GM20000 (cell line): ENCODE results near the gene C8A.

Experiments used
- DNase-seq: peaks from one replicate; pipeline ENCODE4 v3.0.0; 2012; ENCODE audit warnings: low spot score
- CTCF ChIP-seq: IDR thresholded peaks from 2 replicates; pipeline ENCODE4 v1.5.1; 2012; ENCODE audit warnings: mild to moderate bottlenecking, control low read depth; ENCODE audit errors: extremely low read depth, missing control alignments

The C8A gene

GRCh38 chr1:56958526-56958925, 103.9 kb downstream of the C8A start:
- TF ChIP-seq CTCF, result no peak
- no peak for DNase-seq

- DNase-seq, result no peak
- TF ChIP-seq CTCF, result no peak
These were observed 106.8 kb downstream of the C8A start for GRCh38 chr1:56961426-56961825.

DNA sequence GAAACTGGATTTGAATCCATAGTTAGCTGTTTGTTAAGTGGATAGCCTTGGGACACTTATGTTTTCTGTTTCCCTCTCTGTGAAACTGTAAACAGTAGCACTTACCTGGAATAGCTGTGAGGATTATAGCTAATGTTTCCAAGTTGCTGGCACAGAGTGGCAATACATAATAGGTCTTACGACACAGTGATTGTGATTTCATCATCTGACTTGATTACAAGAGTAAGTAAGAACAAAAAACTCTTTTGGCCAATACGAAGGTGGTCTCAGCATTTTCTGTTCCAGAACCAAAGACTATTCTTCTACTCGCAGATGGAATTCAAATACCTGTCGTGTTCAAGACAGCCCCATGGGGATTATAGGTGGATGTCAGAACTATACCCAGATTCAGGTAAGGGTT, 109.1 kb downstream of the C8A start:
- TF ChIP-seq CTCF, result no peak
- no peak for DNase-seq

GRCh38 chr1:56964349-56965017, 109.9 kb downstream of the C8A start:
- no peak for TF ChIP-seq CTCF
- DNase-seq, result no peak

- no peak for DNase-seq
- TF ChIP-seq CTCF, result no peak
These were observed 110.6 kb downstream of the C8A start for GRCh38 chr1:56965191-56965590.

DNA sequence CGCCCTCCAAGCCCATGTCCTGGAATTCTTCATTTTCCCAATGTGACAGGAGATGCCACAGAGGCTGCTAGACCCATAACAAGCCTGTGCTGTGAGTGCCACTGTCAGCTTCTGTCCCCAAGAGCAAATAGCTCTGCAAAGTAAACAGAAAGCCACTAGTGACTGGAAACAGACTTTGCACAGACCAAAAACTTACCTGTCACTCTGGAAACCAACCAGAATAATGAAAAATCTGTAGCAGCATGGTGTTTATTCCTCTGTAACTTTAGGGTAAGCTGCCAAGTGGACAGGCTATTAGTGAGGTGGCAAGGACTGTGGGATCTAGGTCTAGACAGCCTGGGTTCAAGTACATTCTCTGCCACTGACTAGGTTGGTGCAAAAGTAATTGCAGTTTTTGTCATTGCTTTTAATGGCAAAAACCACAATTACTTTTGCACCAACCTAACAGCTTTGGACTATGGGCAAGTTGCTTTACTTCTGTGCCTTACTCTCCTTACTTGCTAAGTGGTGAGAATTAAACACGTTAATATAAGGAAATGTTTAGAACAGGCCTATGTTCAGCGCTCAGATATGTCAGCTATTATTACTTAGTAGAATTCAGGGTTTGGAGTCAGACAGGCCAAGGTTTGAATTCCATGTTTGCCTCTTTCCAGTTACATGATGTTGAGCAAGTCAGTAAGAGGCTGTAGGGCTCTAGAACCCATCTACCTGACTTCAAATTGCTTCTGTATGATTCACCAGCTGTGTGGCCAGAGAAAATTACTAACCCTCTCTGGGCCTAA, 111.5 kb downstream of the C8A start, which contains the start of gene C8B:
C8B (minus strand) TSS at position 100 of the 782 bp plus-strand sequence; CDS start at position 33, 67 bp downstream.
- no peak for DNase-seq
- no peak for TF ChIP-seq CTCF

DNA sequence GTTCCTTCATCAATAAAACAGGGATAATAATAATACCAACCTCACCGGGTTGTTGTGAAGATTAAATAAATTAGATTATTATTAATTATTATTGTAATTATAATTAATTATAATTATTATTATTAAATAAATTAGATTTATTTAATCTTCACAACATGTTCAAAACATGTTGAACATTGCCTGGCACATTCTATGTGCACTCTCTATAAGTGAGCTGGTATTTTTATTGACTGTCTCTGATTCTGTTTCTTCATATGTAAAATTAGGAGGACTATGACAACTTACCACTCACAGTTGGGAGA, 112.1 kb downstream of the C8A start:
- no peak for DNase-seq
- TF ChIP-seq CTCF, result no peak
